Glomerular endothelial cell (primary cell): Measurements from ENCODE around the gene PBRM1. TPM values are rescaled to one million over a fixed set of nuclear protein-coding genes. Genes with fewer than 3 reads are reported as not detected.

Experiments used
- DNase-seq: peaks from one replicate; pipeline ENCODE4 v3.0.0-alpha.2; 2011; ENCODE audit warnings: low read depth, low spot score; ENCODE audit errors: extremely low read depth
- total RNA-seq: library from RNA; depleted of rRNA; stranded (reverse); fragments of >200 nt; gene quantifications from 2 replicates; pipeline ENCODE4 v1.2.3, GENCODE V29; 2015

PBRM1 gene
- total RNA-seq, 1 donor from 2014 or later, result 78.4 TPM

DNA sequence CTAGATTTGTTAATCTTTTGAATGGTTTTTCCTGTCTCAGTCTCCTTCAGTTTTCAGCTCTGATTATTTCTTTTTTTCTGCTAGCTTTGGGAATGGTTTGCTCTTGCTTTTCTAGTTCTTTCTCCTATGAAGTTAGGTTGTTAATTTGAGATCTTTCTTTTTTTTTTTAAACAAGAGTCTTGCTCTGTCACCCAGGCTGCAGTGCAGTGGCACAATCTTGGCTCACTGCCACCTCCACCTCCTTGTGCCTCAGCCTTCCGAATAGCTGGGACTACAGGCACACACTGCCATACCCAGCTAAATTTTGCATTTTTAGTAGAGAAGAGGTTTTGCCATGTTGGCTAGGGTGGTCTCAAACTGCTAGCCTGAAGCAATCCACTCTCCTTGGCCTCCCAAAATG is 92.6 kb downstream of the PBRM1 start:
- DNase-seq, result no peak

DNA sequence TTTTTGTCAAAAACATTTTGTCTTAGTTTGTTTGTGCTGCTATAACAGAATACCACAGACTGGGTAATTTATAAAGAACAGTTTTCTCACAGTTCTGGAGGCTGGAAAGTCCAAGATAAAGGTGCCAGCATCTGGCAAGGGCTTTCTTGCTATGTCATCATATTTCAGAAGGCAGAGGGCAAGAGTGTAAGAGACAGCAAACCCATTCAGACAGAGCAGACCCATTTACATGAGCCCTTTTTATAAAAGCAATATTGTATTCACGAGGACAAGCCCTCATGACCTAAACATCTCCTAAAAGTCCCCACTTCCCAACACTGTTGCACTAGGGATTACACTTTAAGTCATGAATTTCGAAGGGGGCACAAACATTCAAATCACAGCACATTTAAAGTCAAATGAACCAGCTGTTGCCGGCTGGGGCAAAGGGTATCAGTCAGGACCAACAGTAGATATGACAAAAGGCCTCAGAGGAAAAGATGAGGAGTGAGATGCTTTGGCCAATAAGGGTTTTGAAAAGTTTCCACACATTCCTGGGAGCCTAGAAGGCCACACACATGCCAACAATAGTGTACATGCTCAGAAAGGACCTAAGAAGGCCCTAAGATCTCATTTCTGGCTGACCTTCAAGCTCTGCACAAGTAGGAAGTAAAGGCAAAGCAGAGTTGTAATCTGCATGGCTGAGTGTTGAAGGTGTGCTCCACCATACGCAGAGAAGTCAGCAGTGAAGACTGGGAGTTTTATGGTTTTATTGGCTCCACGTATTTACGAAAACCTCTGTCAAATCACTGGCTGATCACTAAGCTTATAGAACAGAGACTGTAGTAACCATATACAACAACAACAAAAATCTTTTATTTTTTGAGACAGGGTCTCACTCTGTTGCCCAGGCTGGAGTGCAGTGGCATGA is 111.4 kb downstream of the PBRM1 start:
- no peak for DNase-seq

DNA sequence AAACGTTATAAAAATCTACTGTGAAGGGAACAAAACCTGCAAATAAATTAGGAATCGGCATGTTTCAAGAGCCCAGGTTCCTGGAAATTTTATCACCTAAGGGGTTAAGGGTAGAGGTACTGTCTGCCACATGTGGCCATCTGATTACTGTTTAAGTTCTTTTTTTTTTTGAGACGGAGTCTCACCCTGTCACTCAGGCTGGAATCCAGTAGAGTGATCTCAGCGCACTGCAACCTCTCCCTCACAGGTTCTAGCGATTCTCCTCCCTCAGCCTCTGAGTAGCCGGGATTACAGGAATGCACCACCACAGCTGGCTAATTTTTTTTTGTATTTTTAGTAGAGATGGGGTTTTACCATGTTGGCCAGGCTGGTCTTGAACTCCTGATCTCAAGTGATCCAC is 113.5 kb downstream of the PBRM1 start:
- DNase-seq, result no peak

DNA sequence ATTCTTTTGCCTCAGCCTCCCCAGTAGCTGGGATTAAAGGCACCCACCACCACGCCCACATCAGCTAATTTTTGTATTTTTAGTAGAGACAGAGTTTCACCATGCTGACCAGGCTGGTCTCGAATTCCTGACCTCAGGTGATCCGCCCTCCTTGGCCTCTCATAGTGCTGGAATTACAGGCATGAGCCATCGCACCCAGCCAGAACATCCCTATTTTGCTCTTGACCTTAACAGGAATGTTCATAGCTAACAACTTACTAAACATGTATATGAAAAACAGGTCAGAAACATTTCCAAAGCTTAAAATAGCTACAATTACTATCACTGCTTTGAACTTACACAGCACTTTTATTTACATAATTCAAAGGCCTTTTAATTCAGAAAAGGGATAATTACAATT is 115.6 kb downstream of the PBRM1 start:
- no peak for DNase-seq

DNA sequence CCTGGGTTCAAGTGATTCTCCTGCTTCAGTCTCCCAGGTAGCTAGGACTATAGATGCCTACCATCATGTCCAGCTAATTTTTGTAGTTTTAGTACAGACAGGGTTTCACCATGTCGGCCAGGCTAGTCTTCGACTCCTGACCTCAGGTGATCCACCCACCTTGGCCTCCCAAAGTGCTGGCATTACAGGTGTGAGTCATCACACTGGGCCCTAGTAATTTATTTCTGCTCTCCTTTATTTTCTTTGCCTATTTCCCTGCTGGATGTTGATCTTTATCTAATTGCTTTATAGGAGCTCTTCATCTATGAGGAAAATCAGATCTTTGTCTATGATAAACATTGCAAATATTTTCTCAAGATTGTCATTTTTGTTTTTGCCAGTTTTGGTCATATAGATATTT is 117.6 kb downstream of the PBRM1 start:
- no peak for DNase-seq

DNA sequence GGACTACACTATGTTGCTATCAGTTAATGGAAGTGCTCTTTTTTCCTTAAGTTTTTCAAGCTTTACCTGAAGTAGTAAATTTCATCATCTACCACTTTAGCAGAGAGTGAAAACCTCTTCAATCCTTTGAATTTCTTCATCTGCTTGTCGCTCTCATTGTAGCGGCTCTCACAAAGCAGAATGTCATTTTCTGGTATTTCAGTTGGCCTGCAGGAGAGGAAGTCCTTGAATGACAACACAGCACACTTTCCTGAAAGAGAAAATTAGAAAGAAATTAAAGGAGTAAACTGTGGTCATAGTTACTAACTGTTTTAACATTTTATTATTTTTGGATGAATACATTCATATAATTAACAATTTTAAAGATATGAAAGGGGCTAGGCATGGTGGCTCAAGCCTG is 121.7 kb downstream of the PBRM1 start:
- DNase-seq, result no peak

DNA sequence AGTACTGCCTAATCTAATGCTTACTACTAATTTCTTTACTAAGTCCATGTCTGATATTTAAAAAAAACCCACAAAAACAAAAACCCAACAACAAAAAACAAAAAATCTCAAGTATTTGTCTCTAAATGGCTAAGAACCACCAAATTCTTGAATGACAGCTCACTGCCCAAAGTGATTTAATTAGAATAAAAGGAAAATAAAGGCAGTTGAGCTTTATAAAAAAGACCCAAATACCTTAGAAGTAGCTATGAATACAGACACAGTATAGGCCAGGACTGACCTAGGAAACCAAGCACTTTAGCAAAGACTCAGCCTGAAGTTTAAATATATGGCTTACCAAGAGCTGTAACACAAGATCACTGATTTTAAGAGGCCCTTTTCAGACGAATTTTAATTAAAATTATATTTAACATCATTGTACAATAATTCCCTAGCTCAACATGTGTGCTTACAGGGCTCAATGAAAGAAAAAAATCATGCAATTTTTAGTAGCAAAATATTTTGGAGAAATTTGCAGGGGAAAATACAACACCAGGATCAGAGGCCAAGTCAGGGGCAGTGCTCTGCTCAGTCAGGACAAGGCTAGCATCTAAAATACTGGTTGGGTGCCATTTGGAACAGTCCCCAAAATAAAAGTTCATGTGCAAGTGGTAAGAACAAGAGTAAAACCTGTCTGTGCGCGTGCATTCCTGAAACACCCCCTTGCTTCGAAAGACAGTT is 124.5 kb downstream of the PBRM1 start:
- DNase-seq, result no peak

DNA sequence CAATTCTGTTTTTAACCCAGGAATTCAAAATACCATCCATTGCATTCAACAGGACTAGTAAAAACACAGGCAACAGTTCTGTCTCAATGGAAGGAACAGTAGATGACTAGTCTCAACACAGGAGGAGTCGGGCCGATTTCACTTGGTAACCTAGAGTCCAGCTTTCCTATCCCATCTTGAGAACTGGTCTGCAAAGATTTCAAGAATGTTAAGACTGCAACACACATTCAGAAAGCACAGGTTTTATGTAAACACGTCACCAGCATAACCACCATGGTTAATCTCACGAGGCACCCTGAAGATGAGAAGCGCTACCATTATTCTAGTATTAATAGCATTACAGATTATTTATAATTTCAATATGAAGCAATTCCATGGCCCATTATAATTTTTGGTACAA is 127.3 kb downstream of the PBRM1 start:
- no peak for DNase-seq

DNA sequence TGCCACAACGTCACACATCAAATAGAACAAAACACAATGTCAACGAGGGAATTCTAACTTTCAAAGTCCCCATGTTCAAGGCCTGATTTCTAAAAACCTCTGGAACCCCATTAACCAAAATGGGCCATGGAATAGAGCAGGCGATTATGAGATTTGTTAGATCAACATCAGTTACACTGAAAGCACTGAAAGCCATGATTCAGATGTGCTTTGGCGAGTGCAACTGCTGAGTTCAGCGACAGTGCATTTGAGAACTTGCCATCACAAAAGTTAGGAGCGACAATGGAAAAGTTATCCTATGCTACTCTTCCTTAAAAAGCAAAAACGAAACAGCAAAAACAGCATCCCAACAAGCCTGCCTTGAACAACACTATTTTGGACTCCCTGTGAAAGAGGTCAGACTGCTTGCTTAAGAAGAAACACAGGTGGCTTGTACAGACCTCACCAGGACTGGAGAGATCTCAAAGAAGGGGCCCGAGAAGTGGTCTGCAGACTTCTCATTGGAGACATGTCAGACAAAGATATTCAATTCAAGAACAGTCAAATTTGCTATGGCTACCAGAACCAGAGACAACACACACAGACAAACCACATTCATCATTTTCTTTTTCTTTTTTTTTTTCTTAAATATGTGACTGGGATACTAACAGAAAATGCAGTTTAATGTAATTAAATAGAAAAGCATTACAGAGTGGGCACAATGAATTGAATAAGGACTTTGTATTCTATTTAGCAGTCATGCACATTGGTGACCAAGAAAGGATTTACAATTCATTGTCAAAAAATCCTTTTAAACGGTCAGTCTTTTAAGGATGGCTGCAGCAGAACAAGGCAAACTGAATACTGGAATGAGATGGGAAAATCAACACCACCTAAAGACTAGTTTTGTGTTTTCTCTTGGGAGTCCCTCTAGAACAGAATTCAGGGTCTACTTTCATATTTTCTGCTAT is 128.4 kb downstream of the PBRM1 start:
- no peak for DNase-seq

DNA sequence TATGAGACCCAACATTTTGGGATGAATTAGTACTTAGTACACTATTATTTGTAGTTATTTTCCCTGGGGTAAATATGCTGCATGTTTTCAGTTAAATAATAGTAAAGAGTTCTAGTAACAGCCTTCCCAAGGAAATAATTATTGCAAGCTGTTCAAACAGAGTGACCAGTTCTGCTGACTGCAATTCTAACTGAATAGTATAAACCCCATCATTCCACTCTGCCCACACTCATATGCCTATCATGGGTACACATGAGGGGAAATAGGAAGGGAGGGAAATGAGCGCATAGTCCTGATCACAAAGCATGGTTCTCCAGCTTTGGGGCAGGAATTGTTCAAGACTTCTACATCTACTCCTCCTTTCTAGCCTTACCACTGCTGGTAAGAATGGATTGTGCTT is 130.7 kb downstream of the PBRM1 start:
- no peak for DNase-seq

DNA sequence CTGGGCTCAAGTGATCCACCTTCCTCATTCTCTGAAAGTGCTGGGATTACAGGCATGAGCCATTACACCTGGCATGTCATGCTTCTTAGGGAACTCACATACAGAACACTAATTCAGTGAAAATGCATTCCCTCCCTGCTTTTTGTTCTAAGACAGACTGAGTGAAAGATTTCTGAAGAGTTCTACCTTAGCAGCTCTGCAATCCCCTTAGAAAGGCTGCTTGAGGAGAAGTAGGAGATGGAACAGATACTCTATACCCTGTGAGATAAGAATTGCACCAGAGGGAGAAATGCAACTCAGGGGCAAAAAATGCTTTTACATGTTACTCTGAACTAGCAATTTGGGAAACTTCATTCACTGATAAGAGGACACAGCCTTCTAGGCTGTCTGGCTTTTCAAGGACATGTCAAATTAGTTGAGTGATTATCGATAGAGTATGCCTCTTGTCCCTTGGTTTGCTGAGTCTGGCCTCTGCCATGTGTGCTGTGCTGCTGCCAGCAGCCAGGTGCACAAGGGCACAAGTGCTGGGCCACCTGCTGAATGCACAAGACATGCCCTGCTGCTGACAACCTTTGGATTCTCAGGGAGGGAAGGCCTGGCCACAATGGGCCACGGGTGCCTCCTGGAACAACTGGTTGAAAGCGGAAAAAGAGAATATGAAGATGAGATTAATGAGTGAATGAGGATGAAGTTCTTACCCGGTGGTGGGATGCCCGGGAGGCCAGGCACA is 131.5 kb downstream of the PBRM1 start:
- no peak for DNase-seq

DNA sequence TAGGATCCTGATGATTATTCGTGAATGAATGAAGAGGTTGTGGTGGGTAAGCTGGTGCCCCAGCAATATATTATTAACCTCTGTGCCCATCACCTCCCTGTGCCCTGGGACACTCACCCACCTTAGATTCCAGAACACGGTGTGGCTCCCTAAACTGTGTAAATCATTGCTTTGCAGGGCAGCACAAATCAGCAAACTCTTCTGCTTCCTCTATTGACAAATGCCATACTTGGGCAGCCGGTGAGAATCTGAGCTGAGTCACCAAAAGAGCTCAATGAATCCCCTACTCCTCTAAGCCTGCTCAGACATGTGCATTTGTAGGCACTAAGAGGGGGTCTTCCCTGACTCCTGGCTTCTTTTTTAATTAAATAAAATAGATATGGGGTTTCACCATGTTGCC is 133.6 kb downstream of the PBRM1 start:
- DNase-seq, result no peak

DNA sequence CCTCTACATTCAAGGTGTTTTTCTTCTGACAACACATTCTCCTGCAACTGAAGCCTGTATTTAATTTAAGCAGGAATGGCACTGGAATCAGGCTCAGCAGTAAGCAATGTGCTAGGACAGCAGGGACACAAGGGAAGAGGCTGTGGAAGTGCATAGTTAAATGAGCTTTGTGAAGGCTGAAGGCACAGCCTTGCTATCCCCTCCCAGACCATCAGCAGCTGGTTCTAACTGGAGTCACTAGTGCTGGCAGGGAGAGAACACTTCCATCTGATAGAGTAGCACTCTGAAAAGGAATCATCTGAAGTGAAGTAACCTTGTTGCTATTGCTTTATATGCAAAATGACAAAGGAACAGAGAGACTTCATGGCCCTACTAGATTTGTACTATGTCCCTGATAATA is 134.6 kb downstream of the PBRM1 start:
- DNase-seq, result no peak

DNA sequence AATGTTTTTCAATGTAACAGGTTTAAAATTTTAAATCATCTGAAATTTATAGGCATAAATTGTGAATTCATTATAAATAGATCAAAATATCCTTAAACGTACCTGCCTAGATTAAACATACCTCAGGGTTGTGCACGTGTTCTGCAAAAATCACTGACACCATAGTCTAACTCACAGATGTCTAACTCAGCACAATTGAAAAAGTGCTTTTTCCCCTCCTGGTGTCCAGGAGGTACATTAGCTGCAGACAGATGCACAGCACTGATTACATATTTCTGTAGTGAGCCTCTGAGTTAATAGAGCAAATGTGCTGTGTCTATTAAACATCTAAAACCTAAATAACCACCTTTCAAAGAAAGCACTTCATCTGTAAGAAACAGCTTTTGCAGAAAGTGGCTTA is 138.6 kb downstream of the PBRM1 start:
- DNase-seq, result no peak

DNA sequence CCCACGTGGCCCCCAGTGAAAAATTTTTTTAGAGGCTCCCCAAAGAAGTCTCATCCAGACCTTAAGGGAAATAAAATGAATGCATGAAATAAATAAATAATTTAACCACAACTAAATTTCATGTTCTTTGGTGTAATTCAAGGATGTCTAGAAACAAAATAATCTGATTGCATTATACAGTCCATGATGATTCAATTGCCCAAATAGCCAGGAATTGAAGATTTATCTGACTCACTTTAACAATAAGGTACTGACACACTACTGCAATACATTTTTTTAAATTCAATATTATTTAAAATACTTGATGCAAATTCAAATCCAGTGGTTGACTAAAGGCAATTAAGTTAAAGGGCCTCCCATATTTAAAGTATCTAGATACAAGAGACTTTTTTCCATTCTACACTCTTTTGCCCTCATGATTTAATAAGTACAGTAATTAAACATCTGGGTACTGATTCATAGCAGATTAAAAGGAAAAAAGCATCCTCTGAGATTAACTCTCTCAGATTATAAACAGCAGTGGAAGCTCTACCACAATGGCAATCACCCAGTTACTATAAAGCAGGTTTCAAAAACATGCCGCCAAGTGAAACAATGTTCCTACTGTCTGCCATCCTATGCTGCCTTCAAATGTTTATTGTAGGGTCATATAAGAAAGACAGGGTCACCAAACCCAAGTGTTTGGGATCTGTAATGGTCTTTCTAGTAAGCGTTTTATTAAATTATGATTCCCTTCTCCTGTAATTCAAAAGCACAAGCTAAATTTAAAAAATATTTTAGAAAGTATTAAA is 139.4 kb downstream of the PBRM1 start:
- DNase-seq, result no peak

DNA sequence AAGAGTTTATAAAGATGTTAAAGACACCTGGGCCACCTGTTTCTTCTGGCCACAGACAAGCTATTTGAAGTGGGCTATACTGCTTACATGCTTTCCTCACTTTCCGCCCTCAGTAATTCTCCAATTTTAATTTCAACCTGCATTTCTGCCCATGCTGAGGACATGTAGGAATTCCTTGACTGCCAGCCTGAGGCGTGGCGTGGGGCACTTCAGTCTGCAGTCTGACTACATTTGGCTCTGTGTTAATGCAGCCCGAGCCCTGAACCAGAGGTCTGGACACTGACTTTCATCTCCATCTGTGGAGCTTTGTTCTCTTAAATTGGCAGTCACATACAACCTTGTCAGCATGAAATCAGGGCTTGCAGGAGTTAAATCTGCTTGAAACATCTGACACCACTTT is 140.8 kb downstream of the PBRM1 start:
- no peak for DNase-seq

DNA sequence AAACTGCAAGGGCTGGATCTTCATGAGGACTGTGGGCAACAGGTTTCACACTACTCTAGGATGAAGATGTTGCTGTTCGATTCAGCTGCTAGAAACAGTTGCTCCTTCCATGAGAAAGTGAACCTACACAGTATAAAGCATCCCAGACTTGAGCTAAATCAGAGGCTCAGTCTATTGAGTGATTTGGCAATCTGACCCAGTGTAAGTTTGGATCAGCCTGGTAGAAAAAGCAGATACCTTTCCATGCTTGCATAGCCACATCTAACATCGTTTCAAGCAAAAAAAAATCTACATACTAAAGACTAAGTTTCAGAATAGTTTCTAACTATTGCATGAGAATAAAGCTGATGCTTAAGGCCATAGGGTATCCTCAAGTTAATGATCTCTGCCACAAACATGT is 144.7 kb downstream of the PBRM1 start:
- no peak for DNase-seq

DNA sequence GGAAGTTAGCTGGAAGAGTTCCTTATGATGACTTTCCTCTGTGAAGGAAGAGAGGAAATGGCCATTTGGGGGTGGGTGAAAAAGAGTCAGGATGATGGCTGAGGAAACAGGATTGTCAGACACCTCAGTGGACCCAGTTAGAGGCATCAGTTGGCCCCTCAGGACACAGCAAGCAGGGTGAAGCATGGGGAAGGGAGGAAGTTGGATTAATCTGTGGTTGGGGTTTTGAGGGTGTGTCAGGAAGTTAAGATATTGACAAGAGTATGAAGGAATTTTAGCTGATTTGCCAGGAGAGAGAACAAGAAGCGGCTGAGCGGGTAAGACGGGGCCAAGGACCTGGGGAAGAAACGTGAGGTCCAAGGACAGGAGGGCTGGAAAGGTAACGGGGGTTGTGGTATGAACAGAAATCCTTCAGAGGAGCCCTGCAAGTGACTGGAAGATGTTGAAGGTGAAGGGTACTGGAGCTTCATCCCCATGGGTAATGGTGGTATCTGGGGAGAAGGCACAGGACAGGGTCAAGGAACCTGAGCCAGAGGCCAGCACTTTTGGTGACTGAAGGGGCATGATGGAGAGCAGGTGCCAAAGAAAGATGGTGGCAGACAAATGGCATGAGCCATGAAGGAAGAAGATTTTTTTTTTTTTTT is 146.6 kb downstream of the PBRM1 start:
- no peak for DNase-seq

DNA sequence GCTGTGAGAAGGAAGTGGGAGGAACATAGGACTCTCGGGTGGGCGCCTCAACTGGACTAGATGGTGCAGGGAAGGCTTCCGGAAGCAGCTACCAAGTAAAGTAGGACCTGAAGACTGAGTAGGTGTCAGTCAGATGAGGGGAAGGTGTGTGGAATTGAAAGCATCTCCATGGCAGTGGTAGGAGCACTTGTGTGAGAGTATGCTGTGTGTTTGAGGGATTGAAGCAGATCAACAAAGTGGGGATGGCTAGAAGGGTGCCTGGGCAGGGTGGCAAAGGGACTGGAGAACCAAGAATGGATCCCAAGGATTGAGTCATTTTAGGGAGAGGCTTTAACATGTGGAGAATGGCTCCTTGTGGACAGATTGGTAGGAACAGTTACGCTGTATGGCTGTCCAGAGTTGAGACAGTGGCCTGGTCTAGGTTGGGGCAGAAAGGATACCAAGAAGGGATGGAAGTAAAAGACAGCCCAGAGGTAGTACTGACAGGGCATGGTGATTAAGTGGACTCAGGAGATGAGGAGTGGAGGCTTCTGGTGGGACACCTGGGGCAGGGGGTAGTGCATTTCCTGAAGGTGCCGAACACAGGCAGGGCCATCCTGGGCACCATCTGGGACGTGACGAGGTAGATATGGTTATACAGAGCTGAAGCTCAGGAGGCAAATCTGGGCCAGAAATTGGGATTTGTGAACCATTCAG is 147.8 kb downstream of the PBRM1 start:
- DNase-seq, result no peak
